Suprapubic skin (tissue), 4 donors: Measurements from ENCODE around the gene ZNF497. TPM values are rescaled to one million over a fixed set of nuclear protein-coding genes. Genes with fewer than 3 reads are reported as not detected.

Experiments used
- DNase-seq, 2 donors: peaks; one replicate each; pipeline ENCODE4 v3.0.0-alpha.2; 2019; ENCODE audit warnings: low spot score in 2 of 2
- H3K27ac ChIP-seq: fragments of 200-600 bp; sonication (generic); one replicate; pipeline ENCODE4 v1.5.1; 2019
- H3K27me3 ChIP-seq: fragments of 200-600 bp; sonication (generic); one replicate; pipeline ENCODE4 v1.5.1; 2019
- H3K36me3 ChIP-seq: fragments of 200-600 bp; sonication (generic); one replicate; pipeline ENCODE4 v1.5.1; 2019
- H3K4me1 ChIP-seq: fragments of 200-600 bp; sonication (generic); one replicate; pipeline ENCODE4 v1.5.1; 2019
- H3K4me3 ChIP-seq: fragments of 200-600 bp; sonication (generic); one replicate; pipeline ENCODE4 v1.5.1; 2019; ENCODE audit warnings: mild to moderate bottlenecking
- H3K9me3 ChIP-seq: fragments of 200-600 bp; sonication (generic); one replicate; pipeline ENCODE4 v1.5.1; 2019
- EP300 ChIP-seq: sonication (generic); formaldehyde crosslinking; IDR thresholded peaks from one replicate; pipeline ENCODE4 v1.6.1; 2017; ENCODE audit warnings: antibody characterized with exemption
- POLR2A ChIP-seq, 2 donors: fragments of 450-650 bp; IDR thresholded peaks; one replicate each; pipeline ENCODE4 v1.6.1; 2017; ENCODE audit warnings: antibody characterized with exemption in 2 of 2, mild to moderate bottlenecking in 2 of 2, moderate library complexity in 2 of 2
- POLR2AphosphoS5 ChIP-seq, 3 donors: sonication (generic); formaldehyde crosslinking; IDR thresholded peaks; one replicate each; pipeline ENCODE4 v1.6.1; 2017; ENCODE audit warnings: antibody characterized with exemption in 3 of 3
- WGBS: methylation state at CpG from one replicate; pipeline ENCODE4 v1.1.5; 2018; 5-methylcytosine and 5-hydroxymethylcytosine counted together
- total RNA-seq, 4 donors: library from RNA; depleted of rRNA; stranded (reverse); fragments of >200 nt; gene quantifications; one replicate each; pipeline ENCODE4 v1.1.0, GENCODE V29; 2016
- TF ChIP-seq, protein P1 (sequence below), 2 donors: fragments of 200-600 bp in 1 of 2; fragments of 450-650 bp in 1 of 2; sonication (generic) in 1 of 2; IDR thresholded peaks; one replicate each; pipeline ENCODE4 v1.5.1; 2016 to 2019; ENCODE audit warnings: antibody characterized with exemption in 2 of 2, mild to moderate bottlenecking in 1 of 2, moderate library complexity in 1 of 2

ZNF497 gene
- total RNA-seq, 4 donors from 2014 or later = 2.4 to 4.8 (median 3.4) TPM

DNA sequence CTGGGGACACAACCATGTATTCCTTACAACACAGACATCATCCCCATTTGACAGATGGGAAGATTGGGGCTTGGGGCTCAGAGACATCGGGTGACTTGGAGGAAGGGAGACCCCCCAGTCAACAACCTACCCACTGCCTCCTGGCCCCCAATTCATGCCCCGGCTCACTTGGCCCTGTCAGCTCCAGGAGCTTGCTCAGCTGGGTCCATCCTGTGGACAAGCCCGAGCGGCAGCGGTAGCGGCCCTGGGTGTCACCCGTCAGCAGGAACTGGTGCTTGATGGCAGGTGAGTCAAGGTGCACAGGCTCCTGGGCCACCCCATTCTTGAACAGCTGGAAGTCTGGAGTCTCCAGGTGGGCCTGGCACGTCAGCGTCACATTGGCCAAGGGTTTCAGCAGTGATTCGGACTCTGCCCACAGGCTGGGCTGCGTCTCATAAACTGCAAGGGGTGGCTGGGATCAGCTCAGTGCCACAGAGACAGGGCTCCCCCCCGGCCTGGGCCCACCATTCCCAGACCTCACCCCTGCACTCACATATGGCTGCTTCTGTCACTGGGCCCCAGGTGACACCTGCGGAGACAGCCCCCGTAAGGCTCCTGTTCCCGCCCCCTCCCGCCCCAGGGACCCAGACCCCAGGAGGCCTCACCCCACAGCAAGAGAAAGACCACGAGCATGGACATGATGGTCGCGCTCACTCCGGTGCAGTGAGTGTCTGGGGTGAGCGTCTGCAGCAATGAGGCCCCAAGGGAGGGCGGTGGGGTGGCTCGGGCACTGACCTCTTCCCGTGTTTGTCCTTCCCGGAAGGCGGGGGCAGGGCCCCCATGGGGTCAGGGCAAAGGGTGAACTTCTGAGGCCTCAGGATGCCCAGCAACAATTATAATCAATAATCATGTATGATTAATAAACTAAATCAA lies 9.5 kb downstream of the ZNF497 start, which contains the start of gene A1BG:
TSS of gene A1BG (minus strand) at position 733 of the 912 bp plus-strand sequence. CDS start at position 678, 55 bp downstream.
- no peak within 1 kb of the TSS for H3K27ac ChIP-seq
- no peak within 1 kb of the TSS for H3K4me3 ChIP-seq
- no peak for DNase-seq
- 88% methylated on average over 12 of the region's 26 CpGs for whole genome bisulfite sequencing
- H3K4me1 ChIP-seq = peaks cover 25% of the 10 kb centered on the region
- TF ChIP-seq EP300 (no peak), POLR2A (IDR thresholded peaks at IDR 0.05) (no peak), POLR2AphosphoS5 (IDR thresholded peaks at IDR 0.05) (no peak)
- TF ChIP-seq, protein P1, sequence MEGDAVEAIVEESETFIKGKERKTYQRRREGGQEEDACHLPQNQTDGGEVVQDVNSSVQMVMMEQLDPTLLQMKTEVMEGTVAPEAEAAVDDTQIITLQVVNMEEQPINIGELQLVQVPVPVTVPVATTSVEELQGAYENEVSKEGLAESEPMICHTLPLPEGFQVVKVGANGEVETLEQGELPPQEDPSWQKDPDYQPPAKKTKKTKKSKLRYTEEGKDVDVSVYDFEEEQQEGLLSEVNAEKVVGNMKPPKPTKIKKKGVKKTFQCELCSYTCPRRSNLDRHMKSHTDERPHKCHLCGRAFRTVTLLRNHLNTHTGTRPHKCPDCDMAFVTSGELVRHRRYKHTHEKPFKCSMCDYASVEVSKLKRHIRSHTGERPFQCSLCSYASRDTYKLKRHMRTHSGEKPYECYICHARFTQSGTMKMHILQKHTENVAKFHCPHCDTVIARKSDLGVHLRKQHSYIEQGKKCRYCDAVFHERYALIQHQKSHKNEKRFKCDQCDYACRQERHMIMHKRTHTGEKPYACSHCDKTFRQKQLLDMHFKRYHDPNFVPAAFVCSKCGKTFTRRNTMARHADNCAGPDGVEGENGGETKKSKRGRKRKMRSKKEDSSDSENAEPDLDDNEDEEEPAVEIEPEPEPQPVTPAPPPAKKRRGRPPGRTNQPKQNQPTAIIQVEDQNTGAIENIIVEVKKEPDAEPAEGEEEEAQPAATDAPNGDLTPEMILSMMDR (IDR thresholded peaks at IDR 0.05) = no peak
- no peaks in the 10 kb centered on the region for H3K9me3 ChIP-seq
- peaks cover 55% of the 10 kb centered on the region for H3K27me3 ChIP-seq
- H3K36me3 ChIP-seq = no peaks in the 10 kb centered on the region

DNA sequence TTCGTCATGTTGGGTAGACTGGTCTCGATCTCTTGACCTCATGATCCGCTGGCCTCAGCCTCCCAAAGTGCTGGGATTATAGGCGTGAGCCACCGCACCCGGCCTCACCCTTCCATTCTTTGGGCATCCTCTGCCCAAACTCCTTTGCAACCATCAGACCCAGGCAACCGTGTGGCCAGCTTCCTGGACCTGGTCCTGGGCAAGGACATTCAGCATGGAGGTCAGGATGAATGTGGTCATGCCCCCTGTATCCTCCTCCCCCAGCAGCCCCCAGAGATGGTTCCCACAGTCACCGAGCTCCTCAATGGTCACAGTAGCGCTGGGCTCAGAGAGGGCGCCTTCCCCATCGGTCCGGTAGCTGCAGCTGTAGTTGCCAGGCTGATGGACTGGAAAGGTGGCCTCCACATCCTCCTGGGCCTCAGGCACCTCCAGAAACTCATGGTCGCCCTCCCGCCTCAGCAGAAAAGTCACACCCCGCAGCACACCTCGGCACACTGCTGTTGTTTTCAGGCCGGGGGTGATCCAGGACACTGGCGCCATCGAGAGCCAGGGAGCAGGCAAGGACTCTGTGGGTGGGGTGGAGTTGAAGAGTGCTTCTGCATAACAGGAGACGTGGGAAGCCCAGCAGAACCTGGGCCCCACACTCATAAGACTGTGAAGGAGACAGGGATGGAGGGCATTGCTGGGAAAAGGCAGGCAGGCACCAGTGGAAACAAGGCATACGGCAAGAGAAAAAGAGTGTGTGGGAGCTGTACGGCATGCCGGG lies 10.4 kb downstream of the ZNF497 start:
- TF ChIP-seq POLR2A (IDR thresholded peaks at IDR 0.05) = no peak

DNA sequence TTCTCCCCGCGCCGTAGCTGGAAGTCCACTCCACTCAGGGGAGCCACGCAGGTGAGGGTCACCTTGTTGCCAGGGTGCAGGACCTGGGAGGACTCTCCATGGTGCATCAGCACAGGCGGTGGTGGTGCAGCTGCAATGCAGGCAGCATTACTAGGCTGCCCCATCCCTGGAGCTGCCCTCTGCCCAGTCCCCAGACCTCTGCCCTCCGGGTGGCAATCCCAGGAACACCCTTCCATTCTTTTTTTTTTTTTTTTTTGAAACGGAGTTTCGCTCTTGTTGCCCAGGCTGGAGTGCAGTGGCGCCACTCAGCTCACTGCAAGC lies 11.0 kb downstream of the ZNF497 start:
- no peak for DNase-seq
- no peak for TF ChIP-seq POLR2A (IDR thresholded peaks at IDR 0.05)
- no peak for TF ChIP-seq EP300
- TF ChIP-seq POLR2AphosphoS5 (IDR thresholded peaks at IDR 0.05) = no peak
- TF ChIP-seq, protein P1 (IDR thresholded peaks at IDR 0.05) = no peak
- H3K4me1 ChIP-seq = peaks cover 24% of the 10 kb centered on the region
- H3K36me3 ChIP-seq = no peaks in the 10 kb centered on the region
- peaks cover 52% of the 10 kb centered on the region for H3K27me3 ChIP-seq
- WGBS = 85% methylated on average over 4 of the region's 9 CpGs
- H3K9me3 ChIP-seq = no peaks in the 10 kb centered on the region
- H3K4me3 ChIP-seq = no peak overlapping the region
- H3K27ac ChIP-seq = no peak overlapping the region

More for the DNA sequence above, 10.4 kb downstream of the ZNF497 start:
- no peak for DNase-seq
- H3K27me3 ChIP-seq = peaks cover 56% of the 10 kb centered on the region
- 94% methylated on average over 12 of the region's 23 CpGs for WGBS
- no peaks in the 10 kb centered on the region for H3K9me3 ChIP-seq
- H3K36me3 ChIP-seq = no peaks in the 10 kb centered on the region
- no peak overlapping the region for H3K27ac ChIP-seq
- H3K4me1 ChIP-seq = peaks cover 29% of the 10 kb centered on the region
- no peak overlapping the region for H3K4me3 ChIP-seq

DNA sequence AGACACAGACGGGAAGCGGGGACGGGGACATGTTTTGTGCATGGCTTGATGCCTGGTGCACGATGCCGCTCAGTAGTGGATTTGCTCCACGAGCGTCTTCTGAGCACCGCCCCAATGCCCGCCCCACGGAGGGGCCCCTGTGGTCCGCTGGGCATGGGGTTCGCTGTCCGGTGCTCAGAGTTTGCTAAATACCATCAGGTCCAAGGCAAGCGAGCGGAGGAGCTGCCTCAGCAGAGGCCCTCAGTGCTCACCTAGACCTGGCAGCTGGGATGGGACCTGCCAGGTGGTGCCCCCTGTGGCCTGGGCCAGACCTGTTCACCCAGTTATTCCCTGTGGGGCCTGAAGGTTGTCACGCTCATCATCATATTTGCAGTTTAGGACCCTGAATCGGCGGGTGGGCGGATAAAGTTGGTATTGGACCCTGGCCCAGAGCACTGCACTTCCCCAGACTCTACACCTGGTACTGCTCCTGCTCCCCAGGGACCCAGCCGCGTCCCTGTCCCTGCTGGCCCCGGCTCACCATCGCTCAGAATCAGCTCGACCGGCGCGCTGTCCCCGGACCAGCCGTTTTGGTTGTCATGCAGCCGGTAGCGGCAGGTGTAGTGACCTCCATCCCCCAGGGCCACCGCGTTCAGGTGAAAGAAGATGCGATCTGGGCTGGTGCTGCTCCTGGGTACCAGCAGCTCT lies 11.5 kb downstream of the ZNF497 start:
- H3K4me3 ChIP-seq = no peak overlapping the region
- no peaks in the 10 kb centered on the region for H3K9me3 ChIP-seq
- TF ChIP-seq, protein P1 (IDR thresholded peaks at IDR 0.05) = no peak
- DNase-seq = no peak
- peaks cover 21% of the 10 kb centered on the region for H3K4me1 ChIP-seq
- 84% methylated on average over 25 of the region's 34 CpGs for WGBS
- peaks cover 49% of the 10 kb centered on the region for H3K27me3 ChIP-seq
- H3K27ac ChIP-seq = no peak overlapping the region
- H3K36me3 ChIP-seq = no peaks in the 10 kb centered on the region

DNA sequence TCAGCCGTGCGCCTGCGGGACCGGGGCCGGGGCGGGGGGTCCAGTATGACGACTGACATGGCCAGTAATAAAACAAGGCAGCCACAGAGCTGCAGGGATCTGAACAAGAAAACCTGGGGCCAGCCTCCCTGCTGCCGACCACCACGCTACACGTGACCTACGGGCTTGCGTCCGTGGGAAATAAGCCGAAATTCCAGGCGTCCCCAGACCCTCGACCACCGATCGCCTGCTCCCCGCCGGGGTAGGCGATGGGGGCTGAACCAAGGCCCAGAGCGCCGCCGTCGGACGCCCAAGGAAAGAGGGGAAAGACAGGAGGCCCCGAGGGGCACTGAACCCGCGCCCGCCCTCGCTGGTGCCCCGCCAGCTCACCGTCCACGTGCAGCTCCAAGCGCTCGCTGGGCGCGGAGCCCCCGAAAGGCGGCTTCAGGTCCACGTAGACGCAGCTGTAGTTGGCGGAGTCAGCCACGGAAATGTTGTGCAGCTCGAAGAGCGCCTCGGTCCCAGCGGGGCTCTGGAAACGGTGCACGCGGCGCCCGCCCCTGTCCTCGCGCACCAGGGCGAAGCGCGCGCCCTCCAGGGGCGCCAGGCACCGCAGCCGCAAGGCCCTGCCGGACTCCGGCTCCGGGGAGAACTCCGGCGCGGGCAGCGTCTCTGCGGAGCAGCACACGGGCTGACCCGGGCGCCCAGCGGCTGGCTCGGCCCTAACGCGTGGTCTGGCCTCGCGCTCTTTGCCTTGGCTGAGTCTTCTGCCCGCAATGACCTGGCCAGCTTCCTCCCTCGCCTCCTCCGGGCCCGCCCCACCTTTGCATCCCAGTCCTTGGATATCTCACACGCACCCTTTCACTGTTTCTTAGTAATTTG lies 12.3 kb downstream of the ZNF497 start:
- H3K27ac ChIP-seq = no peak overlapping the region
- H3K36me3 ChIP-seq = no peaks in the 10 kb centered on the region
- TF ChIP-seq EP300 (no peak), POLR2A (IDR thresholded peaks at IDR 0.05) (no peak), POLR2AphosphoS5 (IDR thresholded peaks at IDR 0.05) (no peak)
- TF ChIP-seq, protein P1 (IDR thresholded peaks at IDR 0.05) = no peak
- 60% methylated on average over 32 of the region's 84 CpGs for WGBS
- peak overlapping the region; percentile 28 for H3K4me3 ChIP-seq
- peaks cover 45% of the 10 kb centered on the region for H3K27me3 ChIP-seq
- no peak for DNase-seq
- H3K4me1 ChIP-seq = peaks cover 21% of the 10 kb centered on the region
- no peaks in the 10 kb centered on the region for H3K9me3 ChIP-seq
